ENCODE data around the gene RGS14. TPM values are rescaled to one million over a fixed set of nuclear protein-coding genes. Genes with fewer than 3 reads are reported as not detected.
A peak's percentile ranks its signal among the peaks of the same experiment; 100 is the strongest.

The RGS14 gene
- total and polyA plus RNA-seq, 2 experiments from 2014 or later: 23.5 to 37.9 TPM

GRCh38 chr5:177365845-177366527 is 8.3 kb downstream of the RGS14 start:
- peak overlapping the region; percentile 84 for H3K4me3 ChIP-seq
- H2AFZ ChIP-seq: peak overlapping the region; percentile 89; the same call in 1 of the 2 replicates
- H3K36me3 ChIP-seq (ENCODE audit: insufficient read depth): no peaks in the 10 kb centered on the region
- Mint-ChIP-seq H3K4me1 (peaks cover 56% of the 10 kb centered on the region), H3K4me3 (peak overlapping the region; percentile 90), H3K27ac (peak overlapping the region; percentile 98), H3K9me3 (no peaks in the 10 kb centered on the region; the same call in 2 of the 3 replicates), H3K36me3 (ENCODE audit: low read depth) (peaks cover 11% of the 10 kb centered on the region), H3K27me3 (ENCODE audit: insufficient read depth, low read depth, poor library complexity) (peaks cover 34% of the 10 kb centered on the region)
- peaks cover 20% of the 10 kb centered on the region for H3K27me3 ChIP-seq (ENCODE audit: insufficient read depth)
- H3K9me2 ChIP-seq (ENCODE audit: insufficient read depth): no peaks in the 10 kb centered on the region
- H3K79me2 ChIP-seq (replicated peaks; ENCODE audit: insufficient read depth): no peaks in the 10 kb centered on the region
- DNase-seq (ENCODE audit: low spot score) (peak; percentile 24), ATAC-seq (no peak)
- H3K4me2 ChIP-seq: peak overlapping the region; percentile 97
- no peaks in the 10 kb centered on the region; the same call in 1 of the 2 replicates for H4K20me1 ChIP-seq (replicated peaks; ENCODE audit: insufficient read depth)
- peak overlapping the region; percentile 95 for H3K27ac ChIP-seq (ENCODE audit: low read depth)
- peaks cover 52% of the 10 kb centered on the region for H3K4me1 ChIP-seq (ENCODE audit: insufficient read depth)
- peaks cover 27% of the 10 kb centered on the region; the same call in 1 of the 2 replicates for H3F3A ChIP-seq (replicated peaks; ENCODE audit: low read depth)
- TF ChIP-seq, protein P1, sequence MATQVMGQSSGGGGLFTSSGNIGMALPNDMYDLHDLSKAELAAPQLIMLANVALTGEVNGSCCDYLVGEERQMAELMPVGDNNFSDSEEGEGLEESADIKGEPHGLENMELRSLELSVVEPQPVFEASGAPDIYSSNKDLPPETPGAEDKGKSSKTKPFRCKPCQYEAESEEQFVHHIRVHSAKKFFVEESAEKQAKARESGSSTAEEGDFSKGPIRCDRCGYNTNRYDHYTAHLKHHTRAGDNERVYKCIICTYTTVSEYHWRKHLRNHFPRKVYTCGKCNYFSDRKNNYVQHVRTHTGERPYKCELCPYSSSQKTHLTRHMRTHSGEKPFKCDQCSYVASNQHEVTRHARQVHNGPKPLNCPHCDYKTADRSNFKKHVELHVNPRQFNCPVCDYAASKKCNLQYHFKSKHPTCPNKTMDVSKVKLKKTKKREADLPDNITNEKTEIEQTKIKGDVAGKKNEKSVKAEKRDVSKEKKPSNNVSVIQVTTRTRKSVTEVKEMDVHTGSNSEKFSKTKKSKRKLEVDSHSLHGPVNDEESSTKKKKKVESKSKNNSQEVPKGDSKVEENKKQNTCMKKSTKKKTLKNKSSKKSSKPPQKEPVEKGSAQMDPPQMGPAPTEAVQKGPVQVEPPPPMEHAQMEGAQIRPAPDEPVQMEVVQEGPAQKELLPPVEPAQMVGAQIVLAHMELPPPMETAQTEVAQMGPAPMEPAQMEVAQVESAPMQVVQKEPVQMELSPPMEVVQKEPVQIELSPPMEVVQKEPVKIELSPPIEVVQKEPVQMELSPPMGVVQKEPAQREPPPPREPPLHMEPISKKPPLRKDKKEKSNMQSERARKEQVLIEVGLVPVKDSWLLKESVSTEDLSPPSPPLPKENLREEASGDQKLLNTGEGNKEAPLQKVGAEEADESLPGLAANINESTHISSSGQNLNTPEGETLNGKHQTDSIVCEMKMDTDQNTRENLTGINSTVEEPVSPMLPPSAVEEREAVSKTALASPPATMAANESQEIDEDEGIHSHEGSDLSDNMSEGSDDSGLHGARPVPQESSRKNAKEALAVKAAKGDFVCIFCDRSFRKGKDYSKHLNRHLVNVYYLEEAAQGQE (IDR thresholded peaks at IDR 0.05; ENCODE audit: unreplicated experiment): no peak
- TF ChIP-seq, protein P2, sequence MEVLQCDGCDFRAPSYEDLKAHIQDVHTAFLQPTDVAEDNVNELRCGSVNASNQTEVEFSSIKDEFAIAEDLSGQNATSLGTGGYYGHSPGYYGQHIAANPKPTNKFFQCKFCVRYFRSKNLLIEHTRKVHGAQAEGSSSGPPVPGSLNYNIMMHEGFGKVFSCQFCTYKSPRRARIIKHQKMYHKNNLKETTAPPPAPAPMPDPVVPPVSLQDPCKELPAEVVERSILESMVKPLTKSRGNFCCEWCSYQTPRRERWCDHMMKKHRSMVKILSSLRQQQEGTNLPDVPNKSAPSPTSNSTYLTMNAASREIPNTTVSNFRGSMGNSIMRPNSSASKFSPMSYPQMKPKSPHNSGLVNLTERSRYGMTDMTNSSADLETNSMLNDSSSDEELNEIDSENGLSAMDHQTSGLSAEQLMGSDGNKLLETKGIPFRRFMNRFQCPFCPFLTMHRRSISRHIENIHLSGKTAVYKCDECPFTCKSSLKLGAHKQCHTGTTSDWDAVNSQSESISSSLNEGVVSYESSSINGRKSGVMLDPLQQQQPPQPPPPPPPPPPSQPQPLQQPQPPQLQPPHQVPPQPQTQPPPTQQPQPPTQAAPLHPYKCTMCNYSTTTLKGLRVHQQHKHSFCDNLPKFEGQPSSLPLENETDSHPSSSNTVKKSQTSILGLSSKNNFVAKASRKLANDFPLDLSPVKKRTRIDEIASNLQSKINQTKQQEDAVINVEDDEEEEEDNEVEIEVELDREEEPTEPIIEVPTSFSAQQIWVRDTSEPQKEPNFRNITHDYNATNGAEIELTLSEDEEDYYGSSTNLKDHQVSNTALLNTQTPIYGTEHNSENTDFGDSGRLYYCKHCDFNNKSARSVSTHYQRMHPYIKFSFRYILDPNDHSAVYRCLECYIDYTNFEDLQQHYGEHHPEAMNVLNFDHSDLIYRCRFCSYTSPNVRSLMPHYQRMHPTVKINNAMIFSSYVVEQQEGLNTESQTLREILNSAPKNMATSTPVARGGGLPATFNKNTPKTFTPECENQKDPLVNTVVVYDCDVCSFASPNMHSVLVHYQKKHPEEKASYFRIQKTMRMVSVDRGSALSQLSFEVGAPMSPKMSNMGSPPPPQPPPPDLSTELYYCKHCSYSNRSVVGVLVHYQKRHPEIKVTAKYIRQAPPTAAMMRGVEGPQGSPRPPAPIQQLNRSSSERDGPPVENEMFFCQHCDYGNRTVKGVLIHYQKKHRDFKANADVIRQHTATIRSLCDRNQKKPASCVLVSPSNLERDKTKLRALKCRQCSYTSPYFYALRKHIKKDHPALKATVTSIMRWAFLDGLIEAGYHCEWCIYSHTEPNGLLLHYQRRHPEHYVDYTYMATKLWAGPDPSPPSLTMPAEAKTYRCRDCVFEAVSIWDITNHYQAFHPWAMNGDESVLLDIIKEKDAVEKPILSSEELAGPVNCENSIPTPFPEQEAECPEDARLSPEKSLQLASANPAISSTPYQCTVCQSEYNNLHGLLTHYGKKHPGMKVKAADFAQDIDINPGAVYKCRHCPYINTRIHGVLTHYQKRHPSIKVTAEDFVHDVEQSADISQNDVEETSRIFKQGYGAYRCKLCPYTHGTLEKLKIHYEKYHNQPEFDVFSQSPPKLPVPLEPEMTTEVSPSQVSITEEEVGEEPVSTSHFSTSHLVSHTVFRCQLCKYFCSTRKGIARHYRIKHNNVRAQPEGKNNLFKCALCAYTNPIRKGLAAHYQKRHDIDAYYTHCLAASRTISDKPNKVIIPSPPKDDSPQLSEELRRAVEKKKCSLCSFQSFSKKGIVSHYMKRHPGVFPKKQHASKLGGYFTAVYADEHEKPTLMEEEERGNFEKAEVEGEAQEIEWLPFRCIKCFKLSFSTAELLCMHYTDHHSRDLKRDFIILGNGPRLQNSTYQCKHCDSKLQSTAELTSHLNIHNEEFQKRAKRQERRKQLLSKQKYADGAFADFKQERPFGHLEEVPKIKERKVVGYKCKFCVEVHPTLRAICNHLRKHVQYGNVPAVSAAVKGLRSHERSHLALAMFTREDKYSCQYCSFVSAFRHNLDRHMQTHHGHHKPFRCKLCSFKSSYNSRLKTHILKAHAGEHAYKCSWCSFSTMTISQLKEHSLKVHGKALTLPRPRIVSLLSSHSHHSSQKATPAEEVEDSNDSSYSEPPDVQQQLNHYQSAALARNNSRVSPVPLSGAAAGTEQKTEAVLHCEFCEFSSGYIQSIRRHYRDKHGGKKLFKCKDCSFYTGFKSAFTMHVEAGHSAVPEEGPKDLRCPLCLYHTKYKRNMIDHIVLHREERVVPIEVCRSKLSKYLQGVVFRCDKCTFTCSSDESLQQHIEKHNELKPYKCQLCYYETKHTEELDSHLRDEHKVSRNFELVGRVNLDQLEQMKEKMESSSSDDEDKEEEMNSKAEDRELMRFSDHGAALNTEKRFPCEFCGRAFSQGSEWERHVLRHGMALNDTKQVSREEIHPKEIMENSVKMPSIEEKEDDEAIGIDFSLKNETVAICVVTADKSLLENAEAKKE (CRISPR knock-in tag; IDR thresholded peaks at IDR 0.05): no peak
- no peak for TF ChIP-seq EZH2 (IDR thresholded peaks at IDR 0.05; ENCODE audit: low read depth, unreplicated experiment)

Measured in GM23338 (cell line).